Mesothelial cell of epicardium (in vitro differentiated cells): ENCODE measurements around the gene IFI27. TPM values are rescaled to one million over a fixed set of nuclear protein-coding genes. Genes with fewer than 3 reads are reported as not detected.

Experiments used
- DNase-seq, 2 experiments: peaks; one replicate each; pipeline ENCODE4 v3.0.0; 2021; ENCODE audit warnings: low spot score in 2 of 2; ENCODE audit not compliant: unreplicated experiment in 2 of 2
- H3K27ac Mint-ChIP-seq: 2 replicates; pipeline ENCODE4 v1.8.0; 2021; ENCODE audit warnings: mixed read lengths
- H3K27me3 Mint-ChIP-seq: 2 replicates; pipeline ENCODE4 v1.8.0; 2021; ENCODE audit warnings: low read depth, mixed read lengths
- H3K36me3 Mint-ChIP-seq: 2 replicates; pipeline ENCODE4 v1.8.0; 2021; ENCODE audit warnings: mixed read lengths
- H3K4me1 Mint-ChIP-seq: 2 replicates; pipeline ENCODE4 v1.8.0; 2021; ENCODE audit warnings: mixed read lengths
- H3K4me3 Mint-ChIP-seq: 2 replicates; pipeline ENCODE4 v1.8.0; 2021; ENCODE audit warnings: mild to moderate bottlenecking, moderate library complexity, mixed read lengths
- H3K9me3 Mint-ChIP-seq: 2 replicates; pipeline ENCODE4 v1.8.0; 2021; ENCODE audit warnings: mixed read lengths
- total RNA-seq: library from RNA; stranded (reverse); gene quantifications from 3 replicates; pipeline ENCODE4 v1.2.1, GENCODE V29; 2021
- TF ChIP-seq, protein P1 (sequence below): fragments of 200-600 bp; sonication (generic); IDR thresholded peaks from one replicate; pipeline ENCODE4 v1.5.0; 2021; ENCODE audit warnings: antibody characterized with exemption; ENCODE audit not compliant: unreplicated experiment

The IFI27 gene
- total RNA-seq, 1 donor from 2014 or later: 9.4 TPM

- H3K4me1 Mint-ChIP-seq: peaks cover 35% of the 10 kb centered on the region
- H3K9me3 Mint-ChIP-seq: peaks cover 20% of the 10 kb centered on the region
- H3K4me3 Mint-ChIP-seq: peak overlapping the region; percentile 14
- H3K27me3 Mint-ChIP-seq: no peaks in the 10 kb centered on the region
- DNase-seq: no peak
- peaks cover 34% of the 10 kb centered on the region for H3K36me3 Mint-ChIP-seq
- H3K27ac Mint-ChIP-seq: no peak overlapping the region
- TF ChIP-seq, protein P1, sequence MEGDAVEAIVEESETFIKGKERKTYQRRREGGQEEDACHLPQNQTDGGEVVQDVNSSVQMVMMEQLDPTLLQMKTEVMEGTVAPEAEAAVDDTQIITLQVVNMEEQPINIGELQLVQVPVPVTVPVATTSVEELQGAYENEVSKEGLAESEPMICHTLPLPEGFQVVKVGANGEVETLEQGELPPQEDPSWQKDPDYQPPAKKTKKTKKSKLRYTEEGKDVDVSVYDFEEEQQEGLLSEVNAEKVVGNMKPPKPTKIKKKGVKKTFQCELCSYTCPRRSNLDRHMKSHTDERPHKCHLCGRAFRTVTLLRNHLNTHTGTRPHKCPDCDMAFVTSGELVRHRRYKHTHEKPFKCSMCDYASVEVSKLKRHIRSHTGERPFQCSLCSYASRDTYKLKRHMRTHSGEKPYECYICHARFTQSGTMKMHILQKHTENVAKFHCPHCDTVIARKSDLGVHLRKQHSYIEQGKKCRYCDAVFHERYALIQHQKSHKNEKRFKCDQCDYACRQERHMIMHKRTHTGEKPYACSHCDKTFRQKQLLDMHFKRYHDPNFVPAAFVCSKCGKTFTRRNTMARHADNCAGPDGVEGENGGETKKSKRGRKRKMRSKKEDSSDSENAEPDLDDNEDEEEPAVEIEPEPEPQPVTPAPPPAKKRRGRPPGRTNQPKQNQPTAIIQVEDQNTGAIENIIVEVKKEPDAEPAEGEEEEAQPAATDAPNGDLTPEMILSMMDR: no peak
These were observed 33.3 kb upstream of the IFI27 start for GRCh38 chr14:94077111-94077821.

GRCh38 chr14:94077823-94078222, 32.7 kb upstream of the IFI27 start:
- H3K4me3 Mint-ChIP-seq: peak overlapping the region; percentile 14
- H3K27ac Mint-ChIP-seq: no peak overlapping the region
- peaks cover 32% of the 10 kb centered on the region for H3K36me3 Mint-ChIP-seq
- H3K27me3 Mint-ChIP-seq: no peaks in the 10 kb centered on the region
- no peak for DNase-seq
- peaks cover 18% of the 10 kb centered on the region for H3K9me3 Mint-ChIP-seq
- TF ChIP-seq, protein P1: no peak
- H3K4me1 Mint-ChIP-seq: peaks cover 35% of the 10 kb centered on the region

- TF ChIP-seq, protein P1: no peak
- peak overlapping the region; percentile 99 for H3K27ac Mint-ChIP-seq
- DNase-seq: no peak
- H3K4me1 Mint-ChIP-seq: peaks cover 41% of the 10 kb centered on the region
- peaks cover 23% of the 10 kb centered on the region for H3K36me3 Mint-ChIP-seq
- peaks cover 7% of the 10 kb centered on the region for H3K9me3 Mint-ChIP-seq
- H3K27me3 Mint-ChIP-seq: no peaks in the 10 kb centered on the region
- H3K4me3 Mint-ChIP-seq: peak overlapping the region; percentile 99
These were observed 30.5 kb upstream of the IFI27 start for GRCh38 chr14:94079891-94080620.

DNA sequence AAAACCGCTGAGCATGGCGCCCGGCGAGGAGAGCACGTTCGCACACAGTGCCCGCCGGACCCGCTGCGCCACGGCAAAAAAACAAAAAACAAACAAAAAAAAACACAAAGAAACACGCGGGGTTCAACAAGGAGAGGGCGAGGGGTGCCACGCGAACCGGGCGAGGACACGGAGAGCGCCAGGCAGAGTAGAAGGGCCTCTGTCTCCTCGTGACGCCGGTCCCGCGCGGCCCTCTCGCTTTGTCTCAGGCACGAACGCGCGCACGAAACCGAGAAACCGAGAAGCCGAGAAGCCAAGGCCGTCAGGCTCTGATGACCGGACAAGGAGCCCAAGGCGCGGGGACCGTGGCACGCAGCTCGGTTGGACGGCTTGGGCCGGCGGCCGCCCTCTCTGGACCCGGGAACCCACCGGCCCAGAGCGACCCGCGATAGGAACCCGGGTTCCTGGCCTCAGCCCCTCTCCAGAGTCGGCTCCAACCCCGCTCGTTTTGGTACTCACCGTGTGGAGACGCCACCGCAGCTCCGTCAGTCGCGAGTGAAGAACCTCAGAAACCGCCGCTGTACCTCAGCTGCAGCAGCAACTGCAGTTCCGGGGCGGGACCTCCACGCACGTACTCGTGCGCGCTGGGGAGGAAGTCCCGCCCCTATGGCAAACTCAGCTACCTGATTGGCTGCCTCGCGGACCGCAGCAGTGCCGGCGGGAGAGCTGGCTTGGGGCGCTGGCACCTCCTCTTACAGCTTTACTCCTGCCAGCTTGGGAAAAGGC, 29.7 kb upstream of the IFI27 start, which contains the start of the genes DDX24 and IFI27L1:
Gene DDX24 (minus strand): TSS at position 582 of the 765 bp plus-strand sequence. CDS start 1,460 bp downstream, outside the sequence.
Gene IFI27L1 (plus strand): TSS at position 690 of the 765 bp plus-strand sequence. CDS start 15,628 bp downstream, outside the sequence.
- TF ChIP-seq, protein P1: no peak
- peak; percentile 91 to 96 for DNase-seq
- no peaks in the 10 kb centered on the region for H3K9me3 Mint-ChIP-seq
- no peaks in the 10 kb centered on the region for H3K27me3 Mint-ChIP-seq
- H3K27ac Mint-ChIP-seq: peak within 1 kb of the TSS; percentile 99
- peaks cover 41% of the 10 kb centered on the region for H3K4me1 Mint-ChIP-seq
- H3K36me3 Mint-ChIP-seq: peaks cover 16% of the 10 kb centered on the region
- H3K4me3 Mint-ChIP-seq: peak within 1 kb of the TSS; percentile 99

DNA sequence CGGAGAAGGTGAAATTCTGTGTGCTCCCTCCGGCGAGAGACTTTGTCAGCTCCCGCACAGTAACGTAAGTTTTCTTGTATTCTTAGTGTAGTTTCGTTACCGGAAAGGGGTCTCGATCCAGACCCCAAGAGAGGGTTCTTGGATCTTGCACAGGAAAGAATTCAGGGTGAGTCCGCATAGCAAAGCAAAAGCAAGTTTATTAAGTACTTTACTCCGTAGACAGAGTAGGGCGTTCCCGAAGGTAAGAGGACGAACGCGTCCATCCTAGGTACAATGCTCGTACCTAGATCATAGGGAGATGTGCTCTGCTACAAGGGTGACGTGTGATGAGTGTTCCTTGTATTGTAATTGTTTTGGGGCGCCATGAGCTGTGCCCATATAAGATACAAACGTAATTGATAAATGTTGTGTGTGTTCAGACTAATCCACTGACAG, 29.1 kb upstream of the IFI27 start:
- H3K9me3 Mint-ChIP-seq: peaks cover 5% of the 10 kb centered on the region
- H3K36me3 Mint-ChIP-seq: peaks cover 16% of the 10 kb centered on the region
- peaks cover 41% of the 10 kb centered on the region for H3K4me1 Mint-ChIP-seq
- H3K27ac Mint-ChIP-seq: peak overlapping the region; percentile 99
- DNase-seq: no peak
- peak overlapping the region; percentile 99 for H3K4me3 Mint-ChIP-seq
- H3K27me3 Mint-ChIP-seq: no peaks in the 10 kb centered on the region
- TF ChIP-seq, protein P1: no peak
